HepG2 (cell line): ENCODE data around the gene SENP5. TPM values are rescaled to one million over a fixed set of nuclear protein-coding genes. Genes with fewer than 3 reads are reported as not detected.

Experiments
- ATAC-seq: fragments of 200-7000 bp; cut with Tn5 transposase; 3 replicates; pipeline ENCODE4 v1.9.1; 2020; ENCODE audit warnings: mild to moderate bottlenecking, moderate library complexity
- BruUV-seq: library from RNA; stranded (reverse); fragments of 400-500 nt; replicated peaks from 2 replicates; lab custom pipeline; 2021; lab: Mats Ljungman, UMichigan
- CTCF ChIA-PET: fragments of 300-600 bp; formaldehyde crosslinking; extraction: SDS; loops from one replicate; lab custom pipeline; 2021; ENCODE audit warnings: low total read pairs, inconsistent platforms, low intra/inter-chr PET ratio; lab: Yijun Ruan, JAX
- POLR2A ChIA-PET: fragments of 350-600 bp; sonication (Branson Sonifier 250); formaldehyde crosslinking; loops from one replicate; lab custom pipeline; 2020; ENCODE audit warnings: antibody characterized with exemption, inconsistent platforms; lab: Yijun Ruan, JAX
- DNase-seq: peaks from one replicate; pipeline ENCODE4 v3.0.0-alpha.2; 2015; ENCODE audit warnings: low spot score
- FAIRE-seq: peaks from 3 replicates; lab custom pipeline; 2011; peaks lifted over from hg19 to GRCh38; lab: Jason Lieb, UNC
- H2AFZ ChIP-seq: one replicate; pipeline ENCODE4 v1.6.1; 2011; ENCODE audit warnings: low read length, inconsistent platforms
- H3K27ac ChIP-seq: fragments of 300-600 bp; 3 replicates; pipeline ENCODE4 v1.8.0; 2011; ENCODE audit warnings: mixed run types, mild to moderate bottlenecking, mixed read lengths, low read length, inconsistent platforms; ENCODE audit not compliant: insufficient read depth; ENCODE audit errors: extremely low read length
- H3K27me3 ChIP-seq, 2 experiments: fragments of 200-600 bp in 1 of 2; 2 replicates in 1 of 2; 3 replicates in 1 of 2; pipeline versions ENCODE4 v1.6.0 to v1.8.0; 2011; ENCODE audit warnings: low read length in 2 of 2, mild to moderate bottlenecking in 2 of 2, moderate library complexity in 2 of 2, inconsistent platforms in 1 of 2; ENCODE audit not compliant: insufficient read depth in 2 of 2, control insufficient read depth in 1 of 2
- H3K36me3 ChIP-seq, 2 experiments: fragments of 200-600 bp in 1 of 2; replicated peaks in 1 of 2; 2 replicates in 1 of 2; 3 replicates in 1 of 2; pipeline versions ENCODE4 v1.5.1 to v1.8.0; 2011; ENCODE audit warnings: low read length in 2 of 2, inconsistent platforms in 1 of 2; ENCODE audit not compliant: insufficient read depth in 2 of 2, control insufficient read depth in 1 of 2
- H3K4me1 ChIP-seq: 2 replicates; pipeline ENCODE4 v1.5.1; 2012; ENCODE audit warnings: low read length, inconsistent platforms; ENCODE audit not compliant: insufficient read depth
- H3K4me2 ChIP-seq: 2 replicates; pipeline ENCODE4 v1.6.0; 2011; ENCODE audit warnings: low read depth, low read length, inconsistent platforms
- H3K4me3 ChIP-seq, 3 experiments: fragments of 200-600 bp in 1 of 3; sonication (generic), shearing (Covaris generic) in 1 of 3; replicated peaks in 1 of 3; 2 replicates each; pipeline ENCODE4 v1.5.1; 2011 to 2016; ENCODE audit warnings: low read length in 3 of 3, inconsistent platforms in 2 of 3, low read depth in 2 of 3, mild to moderate bottlenecking in 2 of 3, control low read depth in 1 of 3, mixed read lengths in 1 of 3; ENCODE audit not compliant: insufficient read depth in 1 of 3
- H3K79me2 ChIP-seq: one replicate; pipeline ENCODE4 v1.6.1; 2011; ENCODE audit warnings: low read length, inconsistent platforms; ENCODE audit not compliant: insufficient read depth
- H3K9ac ChIP-seq: 2 replicates; pipeline ENCODE4 v1.6.0; 2011; ENCODE audit warnings: mild to moderate bottlenecking, low read depth, low read length, inconsistent platforms; ENCODE audit not compliant: insufficient read depth
- H3K9me3 ChIP-seq: 2 replicates; pipeline ENCODE4 v1.5.1; 2012; ENCODE audit warnings: mild to moderate bottlenecking, low read length
- H4K20me1 ChIP-seq: 2 replicates; pipeline ENCODE4 v1.6.0; 2011; ENCODE audit warnings: inconsistent platforms, mild to moderate bottlenecking, low read length, moderate library complexity; ENCODE audit not compliant: insufficient read depth
- KDM3A ChIP-seq: IDR thresholded peaks from 2 replicates; pipeline ENCODE4 v1.6.1; 2018; ENCODE audit warnings: low read depth, missing compliant biosample characterization
- SP4 ChIP-seq: sonication (generic); formaldehyde crosslinking; IDR thresholded peaks from 2 replicates; pipeline ENCODE4 v1.8.1; 2023; ENCODE audit warnings: mild to moderate bottlenecking, missing genetic modification reagents
- STAG1 ChIP-seq: sonication (generic); formaldehyde crosslinking; IDR thresholded peaks from 2 replicates; pipeline ENCODE4 v1.4.0; 2020; ENCODE audit warnings: missing genetic modification reagents
- TCF12 ChIP-seq, 2 experiments: fragments of 450-650 bp in 1 of 2; sonication (generic) in 1 of 2; formaldehyde crosslinking in 1 of 2; IDR thresholded peaks; 2 replicates each; pipeline versions ENCODE4 v1.6.1 to v1.8.0; 2017 to 2022; ENCODE audit warnings: antibody characterized with exemption in 1 of 2, mild to moderate bottlenecking in 1 of 2, missing genetic modification reagents in 1 of 2, moderate library complexity in 1 of 2
- ZMYM3 ChIP-seq: sonication (generic); formaldehyde crosslinking; IDR thresholded peaks from 2 replicates; pipeline ENCODE4 v1.5.1; 2020; ENCODE audit warnings: mild to moderate bottlenecking, missing genetic modification reagents
- ZNF230 ChIP-seq: sonication (generic); formaldehyde crosslinking; IDR thresholded peaks from 2 replicates; pipeline ENCODE4 v1.4.0; 2020; ENCODE audit warnings: mild to moderate bottlenecking, missing genetic modification reagents
- ZNF605 ChIP-seq: sonication (generic); formaldehyde crosslinking; IDR thresholded peaks from 2 replicates; pipeline ENCODE4 v1.8.0; 2022; ENCODE audit warnings: mild to moderate bottlenecking, missing genetic modification reagents
- ZNF652 ChIP-seq: IDR thresholded peaks from 2 replicates; pipeline ENCODE4 v1.6.1; 2016; ENCODE audit warnings: low read depth, borderline replicate concordance
- ZNF746 ChIP-seq: sonication (generic); formaldehyde crosslinking; IDR thresholded peaks from 2 replicates; pipeline ENCODE4 v1.8.0; 2022; ENCODE audit warnings: mild to moderate bottlenecking, missing genetic modification reagents
- WGBS: methylation state at CpG from one replicate; pipeline ENCODE4 v1.1.6; 2017; ENCODE audit warnings: low lambda C conversion rate; 5-methylcytosine and 5-hydroxymethylcytosine counted together
- in situ Hi-C: cut with HindIII; loops from 2 replicates; pipeline ENCODE4 v1.10.0; 2017; ENCODE audit warnings: low pct_unique_long_range_greater_than_20kb; ENCODE audit not compliant: extremely low pct_ligation_motif_present
- intact Hi-C: fragments of 100-400 bp; cut with micrococcal nuclease; formaldehyde crosslinking; loops from one replicate; pipeline ENCODE4 v1.10.0; 2022; ENCODE audit not compliant: unreplicated experiment
- polyA plus RNA-seq, 8 experiments: library from polyadenylated mRNA; depleted of rRNA in 3 of 8; stranded (reverse) in 7 of 8; unstranded in 1 of 8; fragments of >200 nt; fragmentation: Illumina TruSeq in 4 of 8; extraction: Trizol in 4 of 8; gene quantifications; 2 replicates each; pipeline versions ENCODE4 v1.2.1 to v1.2.3, GENCODE V29; 2011 to 2016; ENCODE audit warnings: low read depth in 4 of 8, missing spikeins in 1 of 8, mixed read lengths in 1 of 8; ENCODE audit not compliant: insufficient read depth in 1 of 8
- total RNA-seq, 5 experiments: library from RNA; depleted of rRNA; stranded (reverse); fragments of >200 nt; fragmentation: Illumina TruSeq; extraction: Trizol; gene quantifications; 2 replicates each; pipeline ENCODE4 v1.2.3, GENCODE V29; 2016; ENCODE audit warnings: low read depth in 1 of 5
- TF ChIP-seq, protein P1 (sequence below): sonication (generic); formaldehyde crosslinking; IDR thresholded peaks from 2 replicates; pipeline ENCODE4 v1.5.0; 2020; ENCODE audit warnings: mild to moderate bottlenecking, missing genetic modification reagents, moderate library complexity

SENP5 gene
- total and polyA plus RNA-seq, 2 of the 13 experiments (the other 11 are each of a cell fraction or from before 2014, with no cell fraction given) = 17.6 to 30.9 TPM

DNA sequence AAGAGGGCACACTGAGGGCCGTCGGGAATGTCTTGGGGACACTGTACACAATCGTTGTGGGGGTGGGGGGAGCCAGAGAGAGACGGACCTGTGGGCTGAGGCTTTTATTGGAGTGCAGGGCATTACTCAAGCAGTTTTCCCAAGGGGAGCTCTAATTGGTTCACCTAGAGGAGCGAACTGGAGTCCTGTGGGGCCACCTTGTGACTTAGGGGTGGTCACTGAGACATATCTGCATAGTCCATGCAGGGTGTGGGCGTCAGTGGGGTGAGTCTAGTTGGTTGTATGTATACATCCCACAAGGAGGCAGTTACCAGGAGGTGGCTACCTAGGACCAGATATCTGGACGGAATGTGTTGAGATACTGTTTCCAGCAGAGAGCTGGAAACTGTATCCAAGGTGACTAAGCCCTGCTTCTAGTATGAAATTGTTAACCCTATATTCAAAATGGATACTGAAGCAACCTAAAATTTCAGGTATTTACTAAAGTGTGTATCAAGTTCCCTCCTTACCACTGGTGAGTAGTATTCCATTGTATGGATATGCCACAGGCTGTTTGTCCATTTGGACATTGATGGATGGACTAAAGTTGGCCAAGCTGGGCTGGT is 103.5 kb downstream of the SENP5 start:
- Histone ChIP-seq H3K79me2 (peaks cover 27% of the 10 kb centered on the region), H3K36me3 (peaks cover 5 to 11% of the 10 kb centered on the region in 2 experiments), H3K9ac (no peak overlapping the region), H3K4me1 (peaks cover 56% of the 10 kb centered on the region), H4K20me1 (no peaks in the 10 kb centered on the region), H3K9me3 (no peaks in the 10 kb centered on the region), H3K27ac (no peak overlapping the region), H2AFZ (no peak overlapping the region), H3K27me3 (no peaks in the 10 kb centered on the region), H3K4me3 (peak overlapping the region in 1 of 3 experiments; percentile 78; a peak in 2 of 6 replicates), H3K4me2 (peak overlapping the region; percentile 85)
- ATAC-seq (no peak), DNase-seq (no peak), FAIRE-seq (no peak)
- intact Hi-C loops = loop anchor here (2.0 to 10.0 kb wide), 2 partner anchors 22 to 214 kb away; no protein-coding TSS in a partner anchor
- POLR2A ChIA-PET = interaction anchor here (1.6 kb wide), 1 partner anchor 29 kb away, joined by 7 read pairs; no protein-coding TSS in a partner anchor
- in situ Hi-C loops = no loop called here
- 78% methylated on average over 6 of the region's 7 CpGs for WGBS
- peak; percentile 26 for TF ChIP-seq STAG1 (CRISPR knock-in tag)
- peak; percentile 62; the same call in 1 of the 2 replicates for TF ChIP-seq ZNF652 (CRISPR knock-in tag)
- no peak for TF ChIP-seq KDM3A (CRISPR knock-in tag)
- TF ChIP-seq TCF12 (IDR thresholded peaks at IDR 0.05) = no peak
- TF ChIP-seq TCF12 (CRISPR knock-in tag; IDR thresholded peaks at IDR 0.05) = no peak
- TF ChIP-seq, protein P1, sequence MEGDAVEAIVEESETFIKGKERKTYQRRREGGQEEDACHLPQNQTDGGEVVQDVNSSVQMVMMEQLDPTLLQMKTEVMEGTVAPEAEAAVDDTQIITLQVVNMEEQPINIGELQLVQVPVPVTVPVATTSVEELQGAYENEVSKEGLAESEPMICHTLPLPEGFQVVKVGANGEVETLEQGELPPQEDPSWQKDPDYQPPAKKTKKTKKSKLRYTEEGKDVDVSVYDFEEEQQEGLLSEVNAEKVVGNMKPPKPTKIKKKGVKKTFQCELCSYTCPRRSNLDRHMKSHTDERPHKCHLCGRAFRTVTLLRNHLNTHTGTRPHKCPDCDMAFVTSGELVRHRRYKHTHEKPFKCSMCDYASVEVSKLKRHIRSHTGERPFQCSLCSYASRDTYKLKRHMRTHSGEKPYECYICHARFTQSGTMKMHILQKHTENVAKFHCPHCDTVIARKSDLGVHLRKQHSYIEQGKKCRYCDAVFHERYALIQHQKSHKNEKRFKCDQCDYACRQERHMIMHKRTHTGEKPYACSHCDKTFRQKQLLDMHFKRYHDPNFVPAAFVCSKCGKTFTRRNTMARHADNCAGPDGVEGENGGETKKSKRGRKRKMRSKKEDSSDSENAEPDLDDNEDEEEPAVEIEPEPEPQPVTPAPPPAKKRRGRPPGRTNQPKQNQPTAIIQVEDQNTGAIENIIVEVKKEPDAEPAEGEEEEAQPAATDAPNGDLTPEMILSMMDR = peak; percentile 57
- 0 out of 2 replicates have a peak, but pooled peaks have one; percentile 28 for TF ChIP-seq SP4 (CRISPR knock-in tag)
- TF ChIP-seq ZNF230 (CRISPR knock-in tag) = 0 out of 2 replicates have a peak, but pooled peaks have one; percentile 24
- TF ChIP-seq ZMYM3 (CRISPR knock-in tag) = 0 out of 2 replicates have a peak, but pooled peaks have one; percentile 10
- TF ChIP-seq ZNF605 (CRISPR knock-in tag) = peak; percentile 1; the same call in 1 of the 2 replicates
- TF ChIP-seq ZNF746 = no peak
- BruUV-seq = no TSS peak
- CTCF ChIA-PET = no interaction called here
